Natural killer cell (primary cell): Measurements from ENCODE around the gene PCIF1. TPM values are rescaled to one million over a fixed set of nuclear protein-coding genes. Genes with fewer than 3 reads are reported as not detected.
A peak's percentile ranks its signal among the peaks of the same experiment; 100 is the strongest.
"Not testable (repeated sequence)": the region's sequence is repeated elsewhere in the genome, so short reads cannot be mapped to it uniquely, and the experiment has no call there.

ENCODE experiments used
- ATAC-seq, 3 donors: fragments of 150-1000 bp in 2 of 3; fragments of 200-7000 bp in 1 of 3; cut with Tn5 transposase; 1 replicate in 1 of 3; 2 replicates in 2 of 3; pipeline ENCODE4 v1.10.0; 2021; ENCODE audit warnings: mild to moderate bottlenecking in 2 of 3, moderate library complexity in 2 of 3
- DNase-seq, 2 donors: peaks; one replicate each; pipeline versions ENCODE4 v3.0.0 to v3.0.0-alpha.2; 2013 to 2021; ENCODE audit warnings: mixed read lengths in 1 of 2
- H3K27ac ChIP-seq: one replicate; pipeline ENCODE4 v1.5.1; 2013; ENCODE audit warnings: mild to moderate bottlenecking, low read length
- H3K27me3 ChIP-seq: one replicate; pipeline ENCODE4 v1.6.1; 2013; ENCODE audit warnings: low read length; ENCODE audit not compliant: control insufficient read depth, insufficient read depth
- H3K36me3 ChIP-seq: one replicate; pipeline ENCODE4 v1.6.1; 2013; ENCODE audit warnings: low read length; ENCODE audit not compliant: control insufficient read depth, insufficient read depth
- H3K4me1 ChIP-seq: one replicate; pipeline ENCODE4 v1.6.1; 2013; ENCODE audit warnings: low read length; ENCODE audit not compliant: control insufficient read depth, insufficient read depth
- H3K4me3 ChIP-seq: one replicate; pipeline ENCODE4 v1.5.1; 2013; ENCODE audit warnings: low read length
- H3K9me3 ChIP-seq: one replicate; pipeline ENCODE4 v1.6.1; 2013; ENCODE audit warnings: low read length; ENCODE audit not compliant: control insufficient read depth, insufficient read depth
- H3K27ac Mint-ChIP-seq, 2 donors: one replicate each; pipeline ENCODE4 v1.8.0; 2022; ENCODE audit warnings: mild to moderate bottlenecking in 2 of 2, mixed read lengths in 2 of 2, moderate library complexity in 1 of 2
- H3K27me3 Mint-ChIP-seq, 2 donors: one replicate each; pipeline ENCODE4 v1.8.0; 2022; ENCODE audit warnings: low read depth in 2 of 2, mixed read lengths in 2 of 2
- H3K36me3 Mint-ChIP-seq: one replicate; pipeline ENCODE4 v1.8.0; 2022; ENCODE audit warnings: mixed read lengths
- H3K4me1 Mint-ChIP-seq, 2 donors: one replicate each; pipeline ENCODE4 v1.8.0; 2022; ENCODE audit warnings: mixed read lengths in 2 of 2
- H3K4me3 Mint-ChIP-seq: one replicate; pipeline ENCODE4 v1.8.0; 2022; ENCODE audit warnings: mild to moderate bottlenecking, moderate library complexity, mixed read lengths
- H3K9me3 Mint-ChIP-seq, 2 donors: one replicate each; pipeline ENCODE4 v1.8.0; 2022; ENCODE audit warnings: mixed read lengths in 2 of 2
- CTCF ChIP-seq: fragments of 200-600 bp; IDR thresholded peaks from one replicate; pipeline ENCODE4 v1.8.0; 2022; ENCODE audit warnings: antibody characterized with exemption
- WGBS: methylation state at CpG from one replicate; pipeline ENCODE4 v1.1.7; 2013; ENCODE audit warnings: missing lambda C conversion rate; ENCODE audit not compliant: insufficient coverage; 5-methylcytosine and 5-hydroxymethylcytosine counted together
- intact Hi-C: fragments of 100-400 bp; cut with micrococcal nuclease; formaldehyde crosslinking; loops from one replicate; pipeline ENCODE4 v1.14.2; 2022
- total RNA-seq, 4 donors: library from RNA; stranded (reverse); fragments of 120-200 nt in 1 of 4; gene quantifications; one replicate each; pipeline versions ENCODE4 v1.2.3 to v1.2.4, GENCODE V29; 2013 to 2022

The PCIF1 gene
- total RNA-seq, 3 donors from 2014 or later (not counting 1 experiment from before 2014, with no cell fraction given) = 72.0 to 85.1 (median 73.3) TPM

- Histone ChIP-seq H3K27me3 (peaks cover 2% of the 10 kb centered on the region), H3K4me1 (peaks cover 7% of the 10 kb centered on the region), H3K27ac (no peak overlapping the region), H3K4me3 (no peak overlapping the region), H3K36me3 (no peaks in the 10 kb centered on the region), H3K9me3 (no peaks in the 10 kb centered on the region)
- no peak for ATAC-seq
- intact Hi-C loops = no loop called here
- no peaks in the 10 kb centered on the region for H3K4me1 Mint-ChIP-seq
- 84% methylated on average over 7 of the region's 7 CpGs for WGBS
- H3K27ac Mint-ChIP-seq = no peak overlapping the region
- H3K4me3 Mint-ChIP-seq = no peak overlapping the region
- H3K36me3 Mint-ChIP-seq = no peaks in the 10 kb centered on the region
- H3K27me3 Mint-ChIP-seq = no peaks in the 10 kb centered on the region
- DNase-seq = no peak
- TF ChIP-seq CTCF = no peak
- no peaks in the 10 kb centered on the region for H3K9me3 Mint-ChIP-seq
Observed at GRCh38 chr20:45985573-45985972, 51.1 kb downstream of the PCIF1 start.

GRCh38 chr20:45987108-45987780 is 52.8 kb downstream of the PCIF1 start:
- TF ChIP-seq CTCF = peak; percentile 95
- peaks cover 0 to 2% of the 10 kb centered on the region in 2 donors for H3K27me3 Mint-ChIP-seq
- no peaks in the 10 kb centered on the region for H3K36me3 Mint-ChIP-seq
- 8% methylated on average over 16 of the region's 16 CpGs for WGBS
- no peaks in the 10 kb centered on the region for H3K9me3 ChIP-seq
- peaks cover 2% of the 10 kb centered on the region for H3K27me3 ChIP-seq
- H3K4me1 Mint-ChIP-seq = peaks cover 0 to 7% of the 10 kb centered on the region in 2 donors
- H3K27ac ChIP-seq = no peak overlapping the region
- H3K4me1 ChIP-seq = peaks cover 14% of the 10 kb centered on the region
- no peak overlapping the region for H3K4me3 ChIP-seq
- peak; percentile 94 to 98 (median 98) for ATAC-seq
- intact Hi-C loops = loop anchor here (1.0 kb wide), 1 partner anchor 26 kb away; no protein-coding TSS in a partner anchor
- H3K27ac Mint-ChIP-seq = no peak overlapping the region
- no peak overlapping the region for H3K4me3 Mint-ChIP-seq
- peak; percentile 81 to 86 for DNase-seq
- H3K36me3 ChIP-seq = no peaks in the 10 kb centered on the region
- H3K9me3 Mint-ChIP-seq = no peaks in the 10 kb centered on the region

GRCh38 chr20:45988830-45989229 is 54.3 kb downstream of the PCIF1 start:
- DNase-seq, H3K36me3 ChIP-seq, intact Hi-C loops, H3K9me3 ChIP-seq, H3K27me3 ChIP-seq, H3K36me3 Mint-ChIP-seq, H3K27ac ChIP-seq, H3K9me3 Mint-ChIP-seq, H3K27ac Mint-ChIP-seq, ATAC-seq, H3K4me3 Mint-ChIP-seq, H3K4me3 ChIP-seq, H3K27me3 Mint-ChIP-seq: not testable (repeated sequence)
- 85% methylated on average over 6 of the region's 6 CpGs for WGBS
- H3K4me1 ChIP-seq = peaks cover 16% of the 10 kb centered on the region
- peaks cover 0 to 16% of the 10 kb centered on the region in 2 donors for H3K4me1 Mint-ChIP-seq

GRCh38 chr20:45991616-45992015 is 57.1 kb downstream of the PCIF1 start:
- no peak overlapping the region for H3K4me3 ChIP-seq
- no peak overlapping the region for H3K4me3 Mint-ChIP-seq
- no peaks in the 10 kb centered on the region for H3K9me3 ChIP-seq
- WGBS = 94% methylated on average over 3 of the region's 3 CpGs
- H3K4me1 Mint-ChIP-seq = peaks cover 0 to 23% of the 10 kb centered on the region in 2 donors
- H3K9me3 Mint-ChIP-seq = no peaks in the 10 kb centered on the region
- H3K4me1 ChIP-seq = peaks cover 16% of the 10 kb centered on the region
- no peak for DNase-seq
- ATAC-seq = no peak
- H3K27ac ChIP-seq = no peak overlapping the region
- peaks cover 0 to 5% of the 10 kb centered on the region in 2 donors for H3K27me3 Mint-ChIP-seq
- H3K27ac Mint-ChIP-seq = no peak overlapping the region
- H3K36me3 Mint-ChIP-seq = no peaks in the 10 kb centered on the region
- TF ChIP-seq CTCF = no peak
- intact Hi-C loops = no loop called here
- no peaks in the 10 kb centered on the region for H3K36me3 ChIP-seq
- peaks cover 2% of the 10 kb centered on the region for H3K27me3 ChIP-seq
